OCI-LY7 (cell line): Measurements from ENCODE around the gene RNF32.

Experiments
- EZH2phosphoT487 ChIP-seq: fragments of 200-600 bp; sonication (generic); IDR thresholded peaks from 2 replicates; pipeline ENCODE4 v1.6.1; 2018; ENCODE audit warnings: low read depth, borderline replicate concordance, mild to moderate bottlenecking, mixed run types, antibody characterized with exemption, low read length, moderate library complexity, mixed read lengths
- TF ChIP-seq, protein P1 (sequence below): fragments of 200-600 bp; sonication (generic); conservative IDR thresholded peaks from 2 replicates; pipeline ENCODE4 v1.5.1; 2014; ENCODE audit warnings: mild to moderate bottlenecking, antibody characterized with exemption, low read length, moderate library complexity, mixed read lengths

DNA sequence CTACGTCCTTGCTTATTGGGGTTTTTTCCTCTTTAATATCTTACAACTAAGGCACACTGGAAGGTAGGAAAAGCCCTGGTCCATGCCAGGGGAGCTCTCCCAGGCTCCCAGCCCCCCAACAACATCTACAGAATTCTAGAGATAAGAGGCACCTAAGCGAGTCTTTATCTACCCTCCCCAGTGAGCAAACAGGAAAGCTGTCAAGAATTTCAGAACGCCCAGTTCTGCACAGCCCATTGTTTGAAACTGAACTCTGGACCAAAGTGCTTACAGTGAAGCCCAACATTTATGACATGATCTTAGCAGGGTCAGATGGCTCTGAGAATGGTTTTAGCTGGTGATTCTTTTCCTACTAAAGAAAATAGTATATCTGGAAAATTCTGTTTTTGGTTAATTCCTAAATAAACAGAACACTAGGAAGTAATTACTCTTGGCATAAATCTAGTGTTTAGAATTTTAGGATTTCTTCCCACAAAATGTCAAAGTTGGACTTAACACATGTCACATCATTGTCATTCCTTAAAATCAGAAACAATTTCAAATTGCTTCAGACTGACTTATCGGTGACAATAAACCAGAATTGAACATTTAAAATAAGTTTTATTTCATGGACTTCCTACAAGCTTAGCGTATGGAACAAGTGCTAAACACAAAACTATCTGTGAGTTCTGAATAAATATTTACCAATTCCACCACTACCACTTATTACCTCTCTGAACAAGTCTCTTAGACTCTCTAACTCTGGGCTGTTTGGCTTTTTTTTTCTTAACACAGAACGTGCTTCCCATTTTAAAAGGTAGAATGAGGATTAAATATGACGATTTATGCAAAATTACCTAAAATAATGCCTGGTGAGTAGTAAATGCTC, 31.3 kb upstream of the RNF32 start:
- TF ChIP-seq, protein P1, sequence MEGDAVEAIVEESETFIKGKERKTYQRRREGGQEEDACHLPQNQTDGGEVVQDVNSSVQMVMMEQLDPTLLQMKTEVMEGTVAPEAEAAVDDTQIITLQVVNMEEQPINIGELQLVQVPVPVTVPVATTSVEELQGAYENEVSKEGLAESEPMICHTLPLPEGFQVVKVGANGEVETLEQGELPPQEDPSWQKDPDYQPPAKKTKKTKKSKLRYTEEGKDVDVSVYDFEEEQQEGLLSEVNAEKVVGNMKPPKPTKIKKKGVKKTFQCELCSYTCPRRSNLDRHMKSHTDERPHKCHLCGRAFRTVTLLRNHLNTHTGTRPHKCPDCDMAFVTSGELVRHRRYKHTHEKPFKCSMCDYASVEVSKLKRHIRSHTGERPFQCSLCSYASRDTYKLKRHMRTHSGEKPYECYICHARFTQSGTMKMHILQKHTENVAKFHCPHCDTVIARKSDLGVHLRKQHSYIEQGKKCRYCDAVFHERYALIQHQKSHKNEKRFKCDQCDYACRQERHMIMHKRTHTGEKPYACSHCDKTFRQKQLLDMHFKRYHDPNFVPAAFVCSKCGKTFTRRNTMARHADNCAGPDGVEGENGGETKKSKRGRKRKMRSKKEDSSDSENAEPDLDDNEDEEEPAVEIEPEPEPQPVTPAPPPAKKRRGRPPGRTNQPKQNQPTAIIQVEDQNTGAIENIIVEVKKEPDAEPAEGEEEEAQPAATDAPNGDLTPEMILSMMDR, result no peak
- no peak for TF ChIP-seq EZH2phosphoT487
